Measurements from ENCODE around the gene SCTR.

SCTR gene

DNA sequence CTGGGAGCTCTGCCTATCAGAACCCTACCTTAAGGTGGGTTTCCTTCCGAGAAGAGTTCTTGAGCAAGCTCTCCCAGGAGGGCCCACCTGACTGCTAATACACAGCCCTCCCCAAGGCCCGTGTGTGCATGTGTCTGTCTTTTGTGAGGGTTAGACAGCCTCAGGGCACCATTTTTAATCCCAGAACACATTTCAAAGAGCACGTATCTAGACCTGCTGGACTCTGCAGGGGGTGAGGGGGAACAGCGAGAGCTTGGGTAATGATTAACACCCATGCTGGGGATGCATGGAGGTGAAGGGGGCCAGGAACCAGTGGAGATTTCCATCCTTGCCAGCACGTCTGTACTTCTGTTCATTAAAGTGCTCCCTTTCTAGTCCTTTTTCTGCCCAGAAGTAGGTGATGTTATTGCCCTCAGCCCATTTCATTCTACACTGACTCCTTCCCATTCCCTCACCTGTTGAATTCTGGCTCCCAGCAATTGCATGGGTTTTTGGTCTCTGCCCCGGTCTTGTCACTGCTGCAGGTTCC lies 86.1 kb downstream of the SCTR start:
- Mint-ChIP-seq H3K9me3 (no peaks in the 10 kb centered on the region), H3K4me1 (no peaks in the 10 kb centered on the region), H3K27ac (no peak overlapping the region), H3K4me3 (no peak overlapping the region), H3K36me3 (no peaks in the 10 kb centered on the region)
- no peak for ATAC-seq
- DNase-seq (ENCODE audit: low spot score in 2 of 2): no peak

DNA sequence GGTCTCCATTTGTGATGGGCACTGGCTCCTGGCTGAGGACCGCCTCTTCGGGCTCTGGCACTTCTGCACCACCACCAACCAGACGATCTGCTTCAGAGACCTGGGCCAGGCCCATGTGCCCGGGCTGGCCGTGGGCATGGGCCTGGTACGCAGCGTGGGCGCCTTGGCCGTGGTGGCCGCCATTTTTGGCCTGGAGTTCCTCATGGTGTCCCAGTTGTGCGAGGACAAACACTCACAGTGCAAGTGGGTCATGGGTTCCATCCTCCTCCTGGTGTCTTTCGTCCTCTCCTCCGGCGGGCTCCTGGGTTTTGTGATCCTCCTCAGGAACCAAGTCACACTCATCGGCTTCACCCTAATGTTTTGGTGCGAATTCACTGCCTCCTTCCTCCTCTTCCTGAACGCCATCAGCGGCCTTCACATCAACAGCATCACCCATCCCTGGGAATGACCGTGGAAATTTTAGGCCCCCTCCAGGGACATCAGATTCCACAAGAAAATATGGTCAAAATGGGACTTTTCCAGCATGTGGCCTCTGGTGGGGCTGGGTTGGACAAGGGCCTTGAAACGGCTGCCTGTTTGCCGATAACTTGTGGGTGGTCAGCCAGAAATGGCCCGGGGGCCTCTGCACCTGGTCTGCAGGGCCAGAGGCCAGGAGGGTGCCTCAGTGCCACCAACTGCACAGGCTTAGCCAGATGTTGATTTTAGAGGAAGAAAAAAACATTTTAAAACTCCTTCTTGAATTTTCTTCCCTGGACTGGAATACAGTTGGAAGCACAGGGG lies 87.1 kb downstream of the SCTR start:
- ATAC-seq: no peak
- Mint-ChIP-seq H3K9me3 (no peaks in the 10 kb centered on the region), H3K27ac (no peak overlapping the region), H3K4me1 (no peaks in the 10 kb centered on the region), H3K4me3 (no peak overlapping the region), H3K36me3 (no peaks in the 10 kb centered on the region)
- DNase-seq (ENCODE audit: low spot score in 2 of 2): no peak

DNA sequence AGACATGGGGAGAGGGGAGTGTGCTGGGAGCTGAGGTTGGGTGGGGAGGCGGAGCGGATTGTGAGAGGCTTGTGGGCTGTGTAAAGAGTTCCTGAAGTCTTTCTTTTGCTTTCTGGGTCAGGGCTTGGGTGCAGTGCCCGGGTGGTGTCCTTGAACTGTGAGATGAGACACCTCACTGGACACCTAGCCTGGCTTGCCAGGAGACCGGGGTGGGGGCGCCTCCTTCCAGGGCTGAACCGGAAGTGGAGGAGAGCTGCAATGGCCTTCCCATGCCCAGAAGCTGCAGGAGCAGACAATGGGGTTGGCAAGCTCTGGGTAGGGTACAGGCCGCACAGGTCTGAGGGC lies 88.4 kb downstream of the SCTR start:
- Mint-ChIP-seq H3K9me3 (no peaks in the 10 kb centered on the region), H3K36me3 (no peaks in the 10 kb centered on the region), H3K4me3 (no peak overlapping the region), H3K27ac (no peak overlapping the region), H3K4me1 (no peaks in the 10 kb centered on the region)
- ATAC-seq: no peak
- DNase-seq (ENCODE audit: low spot score in 2 of 2): no peak

DNA sequence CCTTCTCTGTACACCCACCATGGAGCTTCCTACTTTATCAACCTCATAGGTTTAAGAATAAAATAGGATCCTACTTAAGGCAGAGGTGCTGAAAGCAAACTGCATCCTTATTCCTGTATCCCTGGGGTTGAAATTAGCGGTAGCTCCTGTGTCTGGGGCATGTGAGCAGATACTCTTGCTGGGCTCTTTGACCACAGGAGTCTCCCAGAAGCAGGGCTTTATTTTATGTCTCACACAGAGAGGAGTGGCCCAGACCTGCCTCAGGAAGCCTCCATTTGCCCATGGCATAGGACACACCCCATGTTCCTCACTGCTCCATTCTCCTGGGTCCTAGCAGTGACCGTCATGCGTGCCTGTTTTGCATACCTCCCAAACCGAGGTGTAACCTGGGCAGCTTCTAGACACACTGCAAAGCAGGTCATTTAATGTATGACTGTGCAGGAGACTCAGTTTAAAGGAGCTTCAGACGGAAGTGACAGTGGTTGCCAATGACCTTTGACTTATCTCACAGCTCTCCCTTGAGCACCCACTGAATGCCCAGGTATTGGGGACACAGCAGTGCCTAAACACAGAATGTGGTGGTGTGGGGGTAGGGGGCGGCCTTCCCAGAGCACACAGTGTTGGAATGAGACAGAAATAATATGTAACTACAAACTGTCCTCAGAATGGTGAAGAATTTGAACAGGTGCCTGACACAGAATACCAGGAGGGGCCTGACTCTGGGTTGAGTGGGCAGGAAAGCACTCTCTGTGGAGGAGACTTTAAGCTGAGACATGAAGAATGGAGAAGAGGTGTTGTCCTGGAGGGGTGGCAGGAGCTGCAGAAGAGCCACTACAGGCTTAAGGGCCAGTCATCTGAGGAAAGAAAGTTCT lies 89.0 kb downstream of the SCTR start:
- Mint-ChIP-seq H3K4me1 (no peaks in the 10 kb centered on the region), H3K9me3 (no peaks in the 10 kb centered on the region), H3K36me3 (no peaks in the 10 kb centered on the region), H3K4me3 (no peak overlapping the region), H3K27ac (no peak overlapping the region)
- ATAC-seq (no peak), DNase-seq (ENCODE audit: low spot score in 2 of 2) (no peak)

DNA sequence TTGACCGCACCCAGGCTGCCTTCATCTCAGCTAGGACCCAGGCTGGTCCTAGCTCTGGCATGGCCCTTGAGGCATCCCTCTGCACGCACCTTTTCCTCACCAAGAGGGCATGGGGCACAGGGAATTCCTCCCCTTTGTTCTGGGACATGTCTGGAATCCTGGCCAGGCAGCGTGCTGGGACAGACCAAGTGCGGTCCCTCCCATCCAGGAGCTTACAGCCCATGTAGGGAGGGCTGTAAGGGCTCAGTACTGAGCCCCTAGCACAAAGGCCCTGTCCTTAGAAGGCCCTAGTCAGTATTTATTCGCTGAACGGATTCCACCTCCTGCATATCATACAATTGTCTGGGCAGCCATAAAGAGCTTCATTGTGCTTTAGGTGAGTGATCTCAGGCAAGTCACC lies 89.6 kb downstream of the SCTR start:
- Mint-ChIP-seq H3K36me3 (no peaks in the 10 kb centered on the region), H3K4me3 (no peak overlapping the region), H3K4me1 (no peaks in the 10 kb centered on the region), H3K9me3 (no peaks in the 10 kb centered on the region), H3K27ac (no peak overlapping the region)
- no peak for ATAC-seq
- DNase-seq (ENCODE audit: low spot score in 2 of 2): no peak

DNA sequence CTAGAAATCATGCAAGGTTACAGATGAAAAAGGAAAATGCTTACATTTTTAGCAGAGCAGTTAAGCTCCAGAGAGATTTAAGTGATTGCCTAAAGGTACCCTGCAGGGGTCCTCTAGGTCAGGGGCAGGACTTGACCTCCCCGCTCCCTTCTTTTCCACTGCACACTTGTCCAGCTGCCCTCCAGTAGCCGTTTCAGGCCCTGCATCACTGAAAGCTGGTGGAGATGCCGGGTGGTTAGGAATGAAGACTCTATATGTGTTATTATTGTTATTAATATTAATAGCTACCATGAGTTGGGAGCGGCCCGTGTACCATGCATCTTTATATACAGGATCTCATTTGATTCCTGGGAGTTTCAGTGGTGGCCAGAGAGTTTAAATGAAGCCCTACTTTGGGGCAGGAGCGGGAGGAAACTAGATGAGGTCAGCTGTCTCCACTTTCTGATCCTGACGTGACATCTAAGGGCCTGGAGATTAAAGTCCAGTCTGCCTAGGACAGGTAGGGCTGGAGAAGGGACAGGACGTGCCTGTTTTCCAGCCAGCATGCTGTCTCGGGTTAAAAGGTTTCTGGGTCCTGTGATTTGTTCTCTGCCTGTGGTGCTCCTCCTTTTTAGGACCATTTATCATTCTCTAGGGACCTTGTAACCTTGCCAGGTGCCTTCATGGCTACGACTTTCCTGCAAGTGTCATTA lies 90.5 kb downstream of the SCTR start:
- no peak overlapping the region for H3K4me3 Mint-ChIP-seq
- no peaks in the 10 kb centered on the region for H3K9me3 Mint-ChIP-seq
- H3K27ac Mint-ChIP-seq: no peak overlapping the region
- H3K4me1 Mint-ChIP-seq: no peaks in the 10 kb centered on the region
- ATAC-seq (no peak), DNase-seq (ENCODE audit: low spot score in 2 of 2) (no peak)
- no peaks in the 10 kb centered on the region for H3K36me3 Mint-ChIP-seq

DNA sequence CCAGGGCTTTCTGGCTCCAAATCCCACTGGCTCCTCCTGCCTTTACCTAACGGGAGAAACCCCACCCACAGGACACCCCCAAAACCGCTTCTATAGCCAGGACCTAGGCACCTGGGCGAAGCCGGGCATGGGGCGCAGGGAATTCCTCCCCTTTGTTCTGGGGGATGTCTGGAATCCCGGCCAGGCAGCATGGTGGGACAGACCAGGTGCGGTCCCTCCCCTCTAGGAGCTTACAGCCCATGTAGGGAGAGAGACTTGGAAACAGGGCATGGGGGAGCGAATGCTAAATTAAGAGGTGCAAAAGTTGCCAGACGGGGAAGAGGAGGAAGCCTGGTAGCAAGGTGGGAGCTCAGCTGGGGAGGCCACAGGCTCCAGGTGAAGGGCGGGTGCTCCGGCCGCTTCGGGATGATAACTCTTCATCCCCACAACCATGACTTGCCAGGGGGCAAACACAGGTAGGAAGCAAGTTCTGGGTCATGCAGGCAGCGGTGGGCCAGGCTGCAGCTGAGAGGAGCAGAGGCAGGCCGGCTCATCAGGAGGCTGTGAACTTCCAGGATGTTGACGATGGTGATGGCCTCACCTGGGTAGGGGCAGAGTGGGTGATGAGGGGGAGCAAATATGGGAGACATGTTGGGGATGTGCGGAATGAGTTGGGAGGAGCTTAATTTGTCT lies 91.3 kb downstream of the SCTR start:
- no peaks in the 10 kb centered on the region for H3K9me3 Mint-ChIP-seq
- no peak for ATAC-seq
- no peak overlapping the region for H3K4me3 Mint-ChIP-seq
- H3K4me1 Mint-ChIP-seq: no peaks in the 10 kb centered on the region
- H3K36me3 Mint-ChIP-seq: no peaks in the 10 kb centered on the region
- no peak overlapping the region for H3K27ac Mint-ChIP-seq
- DNase-seq (ENCODE audit: low spot score in 2 of 2): no peak

DNA sequence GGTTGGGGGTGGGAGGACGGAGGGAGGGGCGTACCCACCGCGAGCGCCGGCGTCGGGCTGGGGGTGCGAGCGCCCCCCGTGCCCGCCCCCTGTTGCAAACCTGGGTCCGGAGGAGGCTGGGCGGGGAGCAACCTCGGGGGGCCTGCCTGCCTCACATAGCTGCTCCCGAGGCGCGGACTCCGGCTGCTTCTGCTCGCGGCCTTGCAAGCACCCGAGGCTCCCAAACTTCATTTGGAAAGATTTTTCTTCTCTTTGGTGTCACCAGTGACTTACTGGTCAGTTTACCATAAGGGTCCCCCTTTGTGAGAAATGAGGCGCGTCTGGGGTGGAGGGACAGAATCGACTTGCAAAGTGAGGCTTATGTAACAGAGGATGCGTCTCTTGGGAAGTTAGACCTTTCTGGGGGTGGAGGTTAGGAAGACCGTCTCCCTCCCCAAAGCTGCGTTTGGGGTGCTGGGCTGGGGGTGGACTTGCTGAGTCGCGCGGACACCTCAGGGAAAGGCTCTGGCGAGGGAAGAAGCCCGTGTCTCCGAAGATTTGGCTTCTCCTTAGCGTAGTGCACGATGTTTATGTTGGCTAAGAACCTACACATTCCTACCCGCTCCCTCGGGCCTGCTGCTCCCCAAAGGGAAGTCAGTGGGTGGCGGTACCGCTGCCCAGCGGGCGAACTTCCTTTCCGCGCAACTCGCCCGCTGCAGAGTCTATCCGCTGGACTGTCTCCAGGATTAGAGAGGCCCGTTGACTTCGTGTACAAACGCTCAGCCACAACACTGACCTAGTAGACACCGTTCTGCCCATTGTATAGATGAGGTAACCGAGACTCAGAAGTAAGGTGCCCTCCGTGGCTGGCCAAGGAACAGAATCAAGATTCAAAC lies 92.1 kb downstream of the SCTR start:
- H3K36me3 Mint-ChIP-seq: no peaks in the 10 kb centered on the region
- no peaks in the 10 kb centered on the region for H3K4me1 Mint-ChIP-seq
- no peaks in the 10 kb centered on the region for H3K9me3 Mint-ChIP-seq
- ATAC-seq (no peak), DNase-seq (ENCODE audit: low spot score in 2 of 2) (no peak)
- no peak overlapping the region for H3K27ac Mint-ChIP-seq
- peak overlapping the region; percentile 19 for H3K4me3 Mint-ChIP-seq

DNA sequence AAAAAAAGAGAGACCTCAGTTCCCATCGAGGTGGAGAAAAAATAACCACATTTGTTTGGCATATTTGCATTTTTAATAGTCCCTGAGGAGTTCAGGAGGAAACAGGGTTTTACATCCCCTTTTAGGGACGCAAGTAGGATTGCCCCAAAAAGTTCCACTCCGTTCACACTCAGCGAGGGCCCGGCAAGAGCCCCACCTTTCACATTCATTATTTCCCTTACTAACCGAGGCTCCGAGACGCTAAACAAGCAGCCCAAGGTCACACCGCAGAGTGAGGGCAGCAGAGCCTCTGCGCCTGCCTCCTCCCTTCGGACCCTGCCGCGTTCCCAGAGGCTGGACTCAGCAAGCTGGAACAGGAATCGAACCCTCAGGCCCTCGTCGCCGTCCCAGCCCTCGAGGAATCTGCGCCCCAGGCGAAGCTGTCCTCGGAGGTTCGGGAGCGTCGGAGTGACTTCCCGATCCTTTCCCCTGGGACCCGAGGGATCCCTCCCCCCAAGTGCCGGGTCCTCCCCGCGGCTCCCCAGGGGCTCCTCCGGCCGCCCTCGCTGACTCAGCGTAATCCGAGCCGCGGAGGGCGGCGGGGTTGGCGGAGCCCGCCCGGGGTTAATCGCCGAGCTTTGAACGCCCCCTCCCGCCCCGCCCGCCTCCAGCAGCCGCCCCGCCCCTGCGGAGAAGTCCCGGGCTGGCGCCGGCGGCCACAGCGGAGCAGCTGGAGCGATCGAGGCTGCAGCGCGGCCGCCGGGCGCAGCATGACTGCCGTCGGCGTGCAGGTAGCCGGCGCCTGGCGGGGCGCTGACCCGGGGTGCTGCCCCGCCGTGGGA lies 92.9 kb downstream of the SCTR start, which contains the start of gene TMEM37:
TMEM37 (plus strand) TSS at position 700 of the 821 bp plus-strand sequence; CDS start at position 750, 50 bp downstream.
- Mint-ChIP-seq H3K36me3 (no peaks in the 10 kb centered on the region), H3K27ac (no peak within 1 kb of the TSS), H3K4me1 (no peaks in the 10 kb centered on the region), H3K9me3 (no peaks in the 10 kb centered on the region), H3K4me3 (peak within 1 kb of the TSS; percentile 19)
- DNase-seq (ENCODE audit: low spot score in 2 of 2) (no peak), ATAC-seq (peak; percentile 36)

DNA sequence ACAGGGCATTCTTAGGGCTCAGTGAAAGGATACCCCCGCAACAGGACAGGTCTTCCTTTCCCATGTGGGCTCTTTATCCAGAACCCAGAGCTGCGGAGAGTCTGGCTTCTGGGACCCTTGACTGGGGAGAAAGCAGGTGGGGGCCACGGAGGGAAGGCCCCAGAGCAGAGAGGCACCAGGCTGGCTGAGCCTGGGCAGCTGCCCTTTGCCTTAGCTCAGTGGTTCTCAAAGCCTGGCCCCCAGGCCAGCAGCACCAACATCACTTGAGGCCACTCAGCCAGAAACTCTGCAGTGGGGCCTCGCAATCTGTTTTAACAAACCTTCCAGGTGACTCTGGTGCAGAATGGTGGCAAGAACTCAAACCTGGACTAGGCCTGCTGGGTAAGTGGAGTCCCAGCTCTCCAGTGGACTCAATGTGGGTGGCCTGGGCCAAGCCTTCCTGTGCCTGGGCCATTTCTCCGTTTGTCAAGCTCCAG lies 94.2 kb downstream of the SCTR start:
- no peak for DNase-seq (ENCODE audit: low spot score in 2 of 2)
- Mint-ChIP-seq H3K4me3 (no peak overlapping the region), H3K36me3 (no peaks in the 10 kb centered on the region), H3K4me1 (no peaks in the 10 kb centered on the region), H3K27ac (no peak overlapping the region), H3K9me3 (no peaks in the 10 kb centered on the region)
- no peak for ATAC-seq

DNA sequence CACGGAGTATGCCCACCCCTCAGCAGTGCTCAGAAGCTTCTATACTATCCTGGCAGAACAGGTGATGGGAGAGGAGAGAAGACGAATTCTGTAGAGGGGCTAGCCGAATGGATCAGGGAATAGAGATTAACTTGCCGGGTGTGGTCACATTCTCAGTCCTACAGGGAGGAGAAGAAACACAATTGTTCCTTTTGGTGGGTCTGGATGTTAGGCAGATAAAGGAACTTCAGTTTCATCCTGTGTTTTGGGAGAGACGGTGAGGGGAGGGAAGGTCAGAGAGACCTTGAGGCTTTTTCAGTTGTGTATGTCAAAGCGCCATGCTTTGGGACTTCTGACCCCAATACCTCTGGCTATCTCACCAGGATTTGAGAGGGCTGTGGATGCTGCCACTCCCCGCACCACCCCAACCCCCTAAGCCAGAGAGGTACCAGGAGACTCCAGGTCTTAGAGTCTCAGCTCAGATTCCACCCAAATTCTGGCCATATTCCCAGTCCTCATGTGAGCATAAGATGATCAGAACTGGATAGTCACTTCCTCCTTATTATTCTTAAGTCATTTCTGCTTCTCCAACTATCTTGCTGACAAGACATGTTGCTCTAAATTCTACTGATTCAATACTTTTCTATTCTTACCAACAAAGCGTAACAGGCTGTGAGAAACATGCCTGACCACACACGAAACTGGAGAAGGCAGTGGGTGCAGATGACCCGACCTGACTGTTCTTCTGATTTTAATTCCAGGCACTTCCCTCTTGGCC lies 94.9 kb downstream of the SCTR start:
- H3K4me3 Mint-ChIP-seq: no peak overlapping the region
- H3K9me3 Mint-ChIP-seq: no peaks in the 10 kb centered on the region
- H3K4me1 Mint-ChIP-seq: no peaks in the 10 kb centered on the region
- DNase-seq (ENCODE audit: low spot score in 2 of 2) (no peak), ATAC-seq (no peak)
- H3K27ac Mint-ChIP-seq: no peak overlapping the region
- H3K36me3 Mint-ChIP-seq: no peaks in the 10 kb centered on the region

DNA sequence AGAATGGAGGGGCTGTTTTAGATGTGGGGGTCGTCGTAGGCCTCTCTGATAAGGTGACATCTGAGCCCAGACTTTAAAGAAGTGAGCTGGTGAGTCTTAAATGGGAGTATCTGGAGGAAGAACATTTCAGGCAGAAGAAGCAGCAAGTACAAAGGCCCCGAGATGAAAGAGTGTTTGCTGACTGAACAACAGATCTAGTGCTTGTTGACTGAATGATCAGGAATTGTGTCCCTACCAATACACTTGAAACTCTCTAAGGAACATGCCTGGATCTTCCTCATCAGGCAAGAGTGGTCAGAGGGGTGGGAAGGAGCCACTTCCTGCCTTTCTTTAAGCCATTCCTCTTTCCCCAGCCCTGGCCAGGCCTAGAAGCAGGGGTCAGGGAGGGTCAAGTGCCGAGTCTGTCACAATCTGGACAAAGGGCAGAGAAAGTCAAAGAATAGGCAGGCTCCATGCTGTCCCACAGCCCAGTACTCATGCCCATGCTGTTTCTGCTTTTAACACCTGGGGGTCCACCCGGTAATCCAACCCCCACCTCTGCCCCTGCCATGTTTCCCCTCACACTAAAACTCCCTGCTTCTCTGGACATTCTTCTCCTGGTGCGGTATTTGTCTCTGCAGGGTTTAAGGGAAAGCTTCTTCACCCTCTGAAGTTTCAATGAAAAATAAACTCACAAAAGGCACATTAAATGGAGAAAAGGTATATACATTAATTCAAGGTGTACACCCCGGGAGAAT lies 95.6 kb downstream of the SCTR start:
- no peak for DNase-seq (ENCODE audit: low spot score in 2 of 2)
- H3K4me3 Mint-ChIP-seq: no peak overlapping the region
- no peak overlapping the region for H3K27ac Mint-ChIP-seq
- H3K4me1 Mint-ChIP-seq: no peaks in the 10 kb centered on the region
- H3K9me3 Mint-ChIP-seq: no peaks in the 10 kb centered on the region
- no peak for ATAC-seq
- H3K36me3 Mint-ChIP-seq: no peaks in the 10 kb centered on the region
